Right atrium auricular region (tissue), 2 donors: ENCODE results near the gene E2F6. TPM values are rescaled to one million over a fixed set of nuclear protein-coding genes. Genes with fewer than 3 reads are reported as not detected.

ENCODE experiments used
- DNase-seq: peaks from one replicate; pipeline ENCODE4 v3.0.0-alpha.2; 2019; ENCODE audit warnings: low spot score
- H3K27ac ChIP-seq, 2 donors: fragments of 200-600 bp; sonication (generic); 1 replicate in 1 of 2; 2 replicates in 1 of 2; pipeline ENCODE4 v1.5.1; 2016 to 2019
- H3K27me3 ChIP-seq, 2 donors: fragments of 200-600 bp; sonication (generic); one replicate each; pipeline versions ENCODE4 v1.5.1 to v1.6.0; 2017 to 2019
- H3K36me3 ChIP-seq: fragments of 200-600 bp; sonication (generic); one replicate; pipeline ENCODE4 v1.5.1; 2016
- H3K4me1 ChIP-seq, 2 donors: fragments of 200-600 bp; sonication (generic); one replicate each; pipeline versions ENCODE4 v1.5.1 to v1.6.0; 2017 to 2019
- H3K4me3 ChIP-seq, 2 donors: fragments of 200-600 bp; sonication (generic); 1 replicate in 1 of 2; 2 replicates in 1 of 2; pipeline ENCODE4 v1.5.1; 2017 to 2019; ENCODE audit warnings: mild to moderate bottlenecking in 1 of 2, moderate library complexity in 1 of 2
- H3K9me3 ChIP-seq, 2 donors: fragments of 200-600 bp; sonication (generic); one replicate each; pipeline ENCODE4 v1.5.1; 2019
- CTCF ChIP-seq, 2 donors: fragments of 200-600 bp; sonication (generic); IDR thresholded peaks; one replicate each; pipeline ENCODE4 v1.5.1; 2019; ENCODE audit warnings: antibody characterized with exemption in 2 of 2
- total RNA-seq, 2 donors: library from RNA; depleted of rRNA; stranded (reverse); fragments of >200 nt; gene quantifications; one replicate each; pipeline ENCODE4 v1.1.0, GENCODE V29; 2016

Gene E2F6
- total RNA-seq, 2 donors from 2014 or later = 19.1 to 20.2 TPM

DNA sequence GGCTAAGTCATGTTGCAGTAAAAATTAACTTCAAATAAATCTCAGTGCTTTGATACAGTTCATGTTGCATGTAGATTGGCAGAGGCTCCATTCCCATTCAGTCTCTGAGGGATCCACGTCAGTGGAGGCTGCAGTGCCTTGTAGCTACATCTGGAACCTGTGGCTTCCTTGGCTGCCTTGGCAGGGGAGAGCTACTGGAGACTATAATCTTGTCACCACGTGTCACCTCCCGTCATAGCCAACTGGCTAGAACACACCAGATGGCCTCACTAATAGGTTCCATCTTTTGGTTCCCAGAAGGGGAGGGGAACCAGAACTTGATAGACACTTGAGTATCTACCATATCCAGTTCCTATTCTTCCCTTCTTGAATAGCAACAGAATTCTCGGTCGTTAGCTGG is 28.4 kb downstream of the E2F6 start:
- H3K4me1 ChIP-seq = no peaks in the 10 kb centered on the region
- H3K4me3 ChIP-seq = no peak overlapping the region
- DNase-seq = no peak
- no peaks in the 10 kb centered on the region for H3K27me3 ChIP-seq
- TF ChIP-seq CTCF (IDR thresholded peaks at IDR 0.05) = no peak
- peaks cover 9% of the 10 kb centered on the region for H3K36me3 ChIP-seq
- no peak overlapping the region for H3K27ac ChIP-seq
- H3K9me3 ChIP-seq = no peaks in the 10 kb centered on the region

DNA sequence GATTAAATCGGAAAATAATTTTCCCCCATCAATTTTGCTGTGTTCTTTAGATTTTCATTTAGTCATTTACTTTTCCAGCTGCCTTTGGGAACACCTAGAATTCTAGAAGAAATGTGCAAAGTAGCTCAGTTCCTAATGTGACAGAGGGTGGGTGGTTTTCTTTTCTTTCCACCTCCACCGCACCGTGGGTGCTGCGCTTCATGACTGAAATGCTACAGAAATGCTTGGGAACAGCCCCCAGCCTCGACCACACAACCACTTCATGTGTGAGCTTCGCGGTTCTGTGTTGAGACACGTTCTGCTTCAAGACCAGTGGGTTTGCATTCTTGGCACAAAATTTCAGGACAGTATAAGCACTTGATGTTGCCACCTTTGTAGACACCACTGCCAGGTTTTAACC is 30.9 kb downstream of the E2F6 start:
- no peak for TF ChIP-seq CTCF (IDR thresholded peaks at IDR 0.05)

GRCh38 chr2:11434443-11434842 is 31.5 kb downstream of the E2F6 start:
- no peak for TF ChIP-seq CTCF (IDR thresholded peaks at IDR 0.05)
- H3K36me3 ChIP-seq = no peaks in the 10 kb centered on the region
- H3K4me3 ChIP-seq = no peak overlapping the region
- peak; percentile 16 for DNase-seq
- H3K27me3 ChIP-seq = no peaks in the 10 kb centered on the region
- H3K9me3 ChIP-seq = no peaks in the 10 kb centered on the region
- no peak overlapping the region for H3K27ac ChIP-seq
- no peaks in the 10 kb centered on the region for H3K4me1 ChIP-seq

More for the DNA sequence above, 30.9 kb downstream of the E2F6 start:
- H3K27ac ChIP-seq = no peak overlapping the region
- no peaks in the 10 kb centered on the region for H3K36me3 ChIP-seq
- peak; percentile 7 for DNase-seq
- no peaks in the 10 kb centered on the region for H3K27me3 ChIP-seq
- H3K4me1 ChIP-seq = no peaks in the 10 kb centered on the region
- no peak overlapping the region for H3K4me3 ChIP-seq
- no peaks in the 10 kb centered on the region for H3K9me3 ChIP-seq

DNA sequence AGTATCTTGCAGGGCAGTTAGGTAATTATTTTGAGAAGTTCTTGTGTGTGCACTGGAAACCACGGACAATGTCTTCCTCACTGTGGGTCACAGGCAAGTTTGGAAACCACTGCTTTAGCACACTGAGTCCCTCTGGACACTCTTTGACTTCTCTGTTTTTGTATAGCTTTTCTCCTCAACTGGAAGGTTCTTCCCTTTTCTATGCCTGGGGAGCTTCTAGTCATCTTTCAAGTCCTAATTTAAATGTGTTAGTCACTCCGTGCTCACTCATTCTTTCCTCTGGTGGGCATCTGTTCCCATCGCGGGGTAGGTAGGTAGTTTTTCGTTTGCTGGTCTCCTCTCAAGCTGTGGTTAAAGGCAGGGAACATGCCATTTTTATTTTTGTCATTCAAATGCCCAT is 32.1 kb downstream of the E2F6 start:
- Histone ChIP-seq H3K4me1 (no peaks in the 10 kb centered on the region), H3K9me3 (no peaks in the 10 kb centered on the region), H3K36me3 (no peaks in the 10 kb centered on the region), H3K4me3 (no peak overlapping the region), H3K27ac (no peak overlapping the region), H3K27me3 (no peaks in the 10 kb centered on the region)
- no peak for DNase-seq
- no peak for TF ChIP-seq CTCF (IDR thresholded peaks at IDR 0.05)

GRCh38 chr2:11430729-11431128 is 35.2 kb downstream of the E2F6 start:
- no peaks in the 10 kb centered on the region for H3K36me3 ChIP-seq
- no peaks in the 10 kb centered on the region for H3K27me3 ChIP-seq
- H3K27ac ChIP-seq = no peak overlapping the region
- TF ChIP-seq CTCF (IDR thresholded peaks at IDR 0.05) = no peak
- H3K4me1 ChIP-seq = no peaks in the 10 kb centered on the region
- H3K9me3 ChIP-seq = no peaks in the 10 kb centered on the region
- peak; percentile 40 for DNase-seq
- H3K4me3 ChIP-seq = no peak overlapping the region

- DNase-seq = no peak
- Histone ChIP-seq H3K36me3 (no peaks in the 10 kb centered on the region), H3K9me3 (no peaks in the 10 kb centered on the region), H3K27me3 (no peaks in the 10 kb centered on the region), H3K4me3 (no peak overlapping the region), H3K27ac (no peak overlapping the region), H3K4me1 (no peaks in the 10 kb centered on the region)
- no peak for TF ChIP-seq CTCF (IDR thresholded peaks at IDR 0.05)
Observed at GRCh38 chr2:11427224-11427623, 38.7 kb downstream of the E2F6 start.
